Mammary epithelial cell (primary cell): Measurements from ENCODE around the gene RNASET2.

ENCODE experiments used
- CTCF ChIP-seq, 2 donors: IDR thresholded peaks in 1 of 2; conservative IDR thresholded peaks in 1 of 2; 2 replicates each; pipeline ENCODE4 v1.5.1; 2011 to 2012; ENCODE audit warnings: inconsistent platforms in 2 of 2, low read length in 2 of 2, mild to moderate bottlenecking in 2 of 2, control low read depth in 1 of 2, low read depth in 1 of 2; ENCODE audit not compliant: insufficient read depth in 1 of 2; ENCODE audit errors: extremely low read depth in 1 of 2
- EZH2 ChIP-seq: IDR thresholded peaks from 2 replicates; pipeline ENCODE4 v1.6.1; 2012; ENCODE audit warnings: low read length, inconsistent platforms, borderline replicate concordance

GRCh38 chr6:166954118-166954713 is 2.1 kb downstream of the RNASET2 start:
- no peak for TF ChIP-seq CTCF (conservative IDR thresholded peaks at IDR 0.05 in 1 of 2, IDR thresholded peaks at IDR 0.05 in 1 of 2; ENCODE audit: extremely low read depth in 1 of 2, insufficient read depth in 1 of 2, low read depth in 1 of 2, low read length in 2 of 2)
- no peak for TF ChIP-seq EZH2
